WI38 (cell line): ENCODE measurements around the gene MEDAG.

ENCODE experiments used
- H3K4me3 ChIP-seq: 2 replicates; pipeline ENCODE4 v1.5.1; 2011; ENCODE audit warnings: low read depth, mild to moderate bottlenecking, control low read depth, low read length
- CTCF ChIP-seq: IDR thresholded peaks from 2 replicates; pipeline ENCODE4 v1.5.1; 2012; ENCODE audit warnings: low read depth, mild to moderate bottlenecking, control low read depth, low read length

Gene MEDAG

GRCh38 chr13:30907121-30907861 is 1.2 kb downstream of the MEDAG start:
- TF ChIP-seq CTCF: no peak
- H3K4me3 ChIP-seq: no peak overlapping the region

- H3K4me3 ChIP-seq: no peak overlapping the region
- TF ChIP-seq CTCF: no peak
These were observed 2.4 kb downstream of the MEDAG start for GRCh38 chr13:30908416-30908980.

GRCh38 chr13:30910676-30911075 is 4.6 kb downstream of the MEDAG start:
- no peak overlapping the region for H3K4me3 ChIP-seq
- no peak for TF ChIP-seq CTCF

- H3K4me3 ChIP-seq: no peak overlapping the region
- TF ChIP-seq CTCF: no peak
These were observed 9.8 kb downstream of the MEDAG start for GRCh38 chr13:30915691-30916541.

GRCh38 chr13:30916991-30917390 is 10.9 kb downstream of the MEDAG start:
- TF ChIP-seq CTCF: no peak

GRCh38 chr13:30918662-30919405 is 12.8 kb downstream of the MEDAG start:
- no peak for TF ChIP-seq CTCF
- H3K4me3 ChIP-seq: no peak overlapping the region

More at GRCh38 chr13:30916991-30917390, 10.9 kb downstream of the MEDAG start:
- no peak overlapping the region for H3K4me3 ChIP-seq
